GF-D8 (cell line): ENCODE measurements around the gene RIPOR2.

Experiments used
- DNase-seq: peaks from one replicate; lab custom pipeline; 2025; lab: John Stamatoyannopoulos, UW

Gene RIPOR2

DNA sequence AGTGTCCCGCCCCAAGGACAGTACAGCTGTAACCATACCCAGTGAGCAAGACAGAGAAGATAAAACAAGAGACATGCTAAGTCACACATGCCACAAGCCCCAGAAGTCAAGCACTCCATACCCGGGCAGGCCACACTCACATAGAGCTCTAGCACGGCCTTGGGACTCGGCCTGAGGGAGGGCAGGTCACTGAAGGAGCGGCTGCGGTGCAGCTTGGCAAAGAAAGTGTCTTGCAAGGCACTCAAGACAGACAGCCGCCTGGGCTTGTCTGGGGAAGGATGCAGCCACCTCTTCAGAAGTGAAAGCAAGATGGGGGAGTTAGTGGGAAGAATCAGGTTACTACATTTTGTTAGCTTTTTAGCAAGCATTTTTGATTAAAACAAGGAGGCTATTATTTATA is 88.4 kb downstream of the RIPOR2 start:
- no peak for DNase-seq

- DNase-seq: no peak
These were observed 90.2 kb downstream of the RIPOR2 start for GRCh38 chr6:24845578-24845977.

DNA sequence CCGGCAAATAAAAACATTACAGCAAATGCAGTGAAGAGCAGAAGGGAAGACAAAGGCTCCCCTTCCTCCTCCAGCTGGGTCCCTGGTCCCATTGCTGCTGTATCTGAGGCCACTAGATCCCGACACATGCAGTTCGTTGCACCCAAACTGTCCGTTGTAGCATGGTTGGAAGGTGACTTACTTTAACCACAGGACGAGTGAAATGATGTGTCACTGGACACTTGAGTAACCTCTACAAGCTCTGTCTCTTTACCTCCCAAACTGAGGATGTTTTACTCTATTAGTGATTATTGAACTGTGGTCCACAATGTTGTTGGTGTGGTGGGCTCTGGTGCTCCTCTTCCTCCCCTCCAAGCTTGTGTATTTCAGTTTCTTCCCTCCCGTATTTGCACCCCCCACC is 90.9 kb downstream of the RIPOR2 start:
- no peak for DNase-seq

DNA sequence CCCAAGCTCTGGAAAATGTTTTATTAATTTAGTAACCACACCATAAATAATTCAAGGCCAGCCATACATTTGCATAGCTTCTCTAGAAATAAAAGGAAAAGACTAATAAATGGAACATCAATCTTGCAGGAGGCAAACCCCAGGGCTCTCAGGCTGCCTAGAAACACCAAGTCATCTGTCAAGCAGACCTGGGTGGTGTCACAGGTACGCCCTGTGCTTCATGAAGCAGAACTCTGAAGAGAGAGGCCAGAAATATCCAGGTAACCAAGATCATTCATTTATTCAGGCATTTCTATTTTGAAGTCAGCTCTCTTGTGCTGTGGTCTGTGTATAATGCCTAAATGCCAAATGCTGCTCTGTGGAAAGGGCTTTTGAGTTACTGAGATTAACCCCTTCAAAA is 91.7 kb downstream of the RIPOR2 start:
- DNase-seq: no peak

DNA sequence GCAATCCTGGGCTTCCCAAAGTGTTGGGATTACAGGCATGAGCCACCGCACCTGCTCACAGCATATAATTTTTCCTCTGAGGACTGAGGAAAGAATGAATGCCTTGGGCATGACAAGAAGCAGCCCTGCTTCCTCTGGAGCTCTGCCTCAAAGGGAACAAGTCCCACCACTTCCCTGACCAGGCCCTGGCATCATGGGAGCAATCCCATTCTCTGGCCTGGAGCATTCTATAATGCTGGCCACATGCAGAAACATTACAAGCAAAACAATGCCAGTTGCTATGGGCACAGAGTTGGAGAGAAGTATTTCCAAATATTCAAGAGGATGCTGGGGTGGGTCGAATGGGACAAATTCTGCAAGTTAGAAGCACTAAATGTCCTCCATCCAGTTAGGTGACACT is 95.6 kb downstream of the RIPOR2 start:
- no peak for DNase-seq

GRCh38 chr6:24838994-24839393 is 96.8 kb downstream of the RIPOR2 start:
- DNase-seq: no peak

DNA sequence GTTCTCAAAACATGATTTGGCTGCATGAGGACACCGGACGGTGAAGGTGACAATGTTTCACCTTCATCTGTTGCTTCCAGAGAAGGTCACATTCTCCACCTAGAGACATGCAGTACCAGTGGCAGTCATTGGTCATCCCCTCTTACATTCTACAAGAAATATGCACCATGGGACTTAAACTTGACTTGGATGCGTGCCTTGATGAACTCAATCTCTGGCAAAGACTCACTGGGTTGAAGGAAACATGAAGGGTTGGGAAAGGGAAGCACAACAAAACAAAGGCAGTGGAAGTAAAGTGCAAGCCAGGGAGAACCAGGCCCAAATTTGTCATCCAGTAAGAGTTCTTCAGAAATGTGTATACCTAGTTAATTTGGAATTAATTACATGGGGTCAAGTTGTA is 97.7 kb downstream of the RIPOR2 start:
- DNase-seq: no peak

GRCh38 chr6:24836109-24836508 is 99.7 kb downstream of the RIPOR2 start:
- no peak for DNase-seq

GRCh38 chr6:24833711-24834386 is 101.9 kb downstream of the RIPOR2 start:
- no peak for DNase-seq

GRCh38 chr6:24832794-24833193 is 103.0 kb downstream of the RIPOR2 start:
- DNase-seq: no peak

GRCh38 chr6:24831771-24832716 is 103.7 kb downstream of the RIPOR2 start:
- no peak for DNase-seq

GRCh38 chr6:24829657-24830056 is 106.1 kb downstream of the RIPOR2 start:
- no peak for DNase-seq

GRCh38 chr6:24827970-24828369 is 107.8 kb downstream of the RIPOR2 start:
- no peak for DNase-seq

GRCh38 chr6:24827162-24827561 is 108.6 kb downstream of the RIPOR2 start:
- no peak for DNase-seq

GRCh38 chr6:24825130-24825630 is 110.6 kb downstream of the RIPOR2 start:
- no peak for DNase-seq

- no peak for DNase-seq
These were observed 111.4 kb downstream of the RIPOR2 start for GRCh38 chr6:24824142-24824938.

DNA sequence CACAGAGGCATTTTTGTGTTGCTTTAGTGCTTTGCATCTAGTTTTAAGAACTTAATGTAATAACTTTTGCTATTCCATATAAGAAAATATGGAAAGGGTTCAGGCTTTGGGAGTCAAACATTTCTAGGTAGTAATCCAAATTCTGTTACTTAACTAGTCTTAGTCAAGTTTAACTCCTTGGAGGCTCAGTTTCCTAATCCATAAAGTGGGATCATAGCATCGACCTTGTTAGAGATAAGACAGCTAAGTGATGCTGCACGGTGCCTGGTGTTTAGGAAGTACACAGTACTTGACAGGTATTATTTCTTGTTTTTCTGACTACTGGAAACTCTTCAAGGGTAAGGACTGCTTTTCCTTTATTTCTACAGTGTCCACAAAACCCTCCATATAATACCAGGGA is 112.6 kb downstream of the RIPOR2 start:
- DNase-seq: no peak

- DNase-seq: no peak
These were observed 113.1 kb downstream of the RIPOR2 start for GRCh38 chr6:24822696-24823095.

DNA sequence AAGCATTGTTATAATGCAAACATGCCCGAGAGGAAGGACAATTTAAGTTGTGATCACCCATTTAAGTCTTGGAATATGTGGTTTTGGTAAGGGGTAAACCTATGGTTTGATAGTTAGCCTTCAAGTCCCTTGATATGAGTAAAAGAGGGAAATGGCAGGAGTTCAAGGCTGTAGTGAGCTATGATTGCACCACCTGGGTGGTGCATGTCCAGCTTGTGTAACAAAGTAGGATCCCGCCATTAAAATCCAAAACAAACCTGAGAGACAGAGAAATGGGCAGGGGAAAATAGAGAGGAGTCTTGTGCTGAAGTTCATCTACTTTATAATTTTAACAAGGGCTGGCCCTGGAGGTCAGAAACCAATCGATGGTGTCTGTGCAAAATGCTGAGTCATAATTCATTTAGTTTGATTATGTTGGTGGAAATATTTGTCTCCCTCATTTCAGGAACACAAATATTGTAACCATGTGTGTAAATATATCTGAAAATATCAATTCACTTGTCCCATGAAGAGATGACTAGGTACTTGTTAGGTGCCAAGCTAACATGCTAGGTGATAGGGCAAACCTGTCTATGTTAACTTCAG is 113.8 kb downstream of the RIPOR2 start:
- DNase-seq: no peak

- DNase-seq: no peak
These were observed 117.4 kb downstream of the RIPOR2 start for GRCh38 chr6:24818346-24818745.

- DNase-seq: no peak
These were observed 126.0 kb downstream of the RIPOR2 start for GRCh38 chr6:24809728-24810127.

GRCh38 chr6:24807584-24807983 is 128.2 kb downstream of the RIPOR2 start:
- no peak for DNase-seq
